Esophagus squamous epithelium (tissue), 5 donors: ENCODE results near the gene TLN1. TPM values are rescaled to one million over a fixed set of nuclear protein-coding genes. Genes with fewer than 3 reads are reported as not detected.
A peak's percentile ranks its signal among the peaks of the same experiment; 100 is the strongest.

Experiments
- DNase-seq: peaks from one replicate; lab custom pipeline; 2025; lab: John Stamatoyannopoulos, UW
- H3K27ac ChIP-seq, 4 donors: fragments of 200-600 bp; sonication (generic); one replicate each; pipeline ENCODE4 v1.5.1; 2016 to 2019; ENCODE audit warnings: mild to moderate bottlenecking in 1 of 4
- H3K27me3 ChIP-seq, 4 donors: fragments of 200-600 bp; sonication (generic); 1 replicate in 3 of 4; 2 replicates in 1 of 4; pipeline versions ENCODE4 v1.5.1 to v1.6.0; 2017 to 2021; ENCODE audit warnings: antibody characterized with exemption in 1 of 4
- H3K36me3 ChIP-seq, 3 donors: fragments of 200-600 bp; sonication (generic); one replicate each; pipeline ENCODE4 v1.5.1; 2016 to 2019
- H3K4me1 ChIP-seq, 3 donors: fragments of 200-600 bp; sonication (generic); one replicate each; pipeline ENCODE4 v1.5.1; 2017 to 2019
- H3K4me3 ChIP-seq, 4 donors: fragments of 200-600 bp; sonication (generic); 1 replicate in 3 of 4; 2 replicates in 1 of 4; pipeline ENCODE4 v1.5.1; 2016 to 2019; ENCODE audit warnings: mild to moderate bottlenecking in 2 of 4, moderate library complexity in 1 of 4
- H3K9me3 ChIP-seq, 3 donors: fragments of 200-600 bp; sonication (generic); one replicate each; pipeline ENCODE4 v1.5.1; 2016 to 2019
- CTCF ChIP-seq, 6 experiments: fragments of 450-650 bp in 4 of 6; fragments of 200-600 bp in 2 of 6; sonication (generic) in 2 of 6; IDR thresholded peaks; one replicate each; pipeline ENCODE4 v1.5.1; 2016 to 2019; ENCODE audit warnings: antibody characterized with exemption in 6 of 6, mild to moderate bottlenecking in 4 of 6, moderate library complexity in 4 of 6
- POLR2A ChIP-seq, 4 donors: fragments of 450-650 bp; IDR thresholded peaks; one replicate each; pipeline ENCODE4 v1.6.1; 2017; ENCODE audit warnings: antibody characterized with exemption in 4 of 4, mild to moderate bottlenecking in 4 of 4, moderate library complexity in 3 of 4
- WGBS, 2 donors: methylation state at CpG; one replicate each; pipeline ENCODE4 v1.1.5; 2018; 5-methylcytosine and 5-hydroxymethylcytosine counted together
- intact Hi-C: fragments of 100-400 bp; cut with DNase I; formaldehyde crosslinking; loops from one replicate; pipeline ENCODE4 v1.15.0; 2022
- total RNA-seq, 4 donors: library from RNA; depleted of rRNA; stranded (reverse); fragments of >200 nt; gene quantifications; one replicate each; pipeline ENCODE4 v1.1.0, GENCODE V29; 2016
- donor health status: DM: yes; HTN: yes; CAD: no.

The TLN1 gene
- total RNA-seq, 4 donors from 2014 or later, result 94.7 to 233 (median 112) TPM

GRCh38 chr9:35774907-35775635 lies 43.1 kb upstream of the TLN1 start:
- DNase-seq, result no peak
- Histone ChIP-seq H3K4me3 (no peak overlapping the region), H3K36me3 (no peaks in the 10 kb centered on the region), H3K9me3 (no peaks in the 10 kb centered on the region), H3K4me1 (peaks cover 0 to 20% (median 7%) of the 10 kb centered on the region in 3 donors), H3K27ac (peak overlapping the region in 1 of 4 donors; percentile 8), H3K27me3 (peaks cover 0 to 29% (median 0%) of the 10 kb centered on the region in 4 donors)
- TF ChIP-seq CTCF (IDR thresholded peaks at IDR 0.05) (no peak), POLR2A (IDR thresholded peaks at IDR 0.05) (no peak)
- WGBS, 2 donors, result 60% methylated on average over 7 of the region's 7 CpGs
- intact Hi-C loops, result no loop called here

GRCh38 chr9:35771943-35772342 lies 39.9 kb upstream of the TLN1 start:
- TF ChIP-seq CTCF (IDR thresholded peaks at IDR 0.05), result no peak
- TF ChIP-seq POLR2A (IDR thresholded peaks at IDR 0.05), result no peak
- DNase-seq, result no peak
- Histone ChIP-seq H3K9me3 (no peaks in the 10 kb centered on the region), H3K27me3 (peaks cover 0 to 42% (median 0%) of the 10 kb centered on the region in 4 donors), H3K27ac (peak overlapping the region in 2 of 4 donors; percentile 46 to 56), H3K36me3 (no peaks in the 10 kb centered on the region), H3K4me1 (peaks cover 0 to 20% (median 7%) of the 10 kb centered on the region in 3 donors), H3K4me3 (no peak overlapping the region)
- intact Hi-C loops, result no loop called here
- 64 to 79% methylated on average over 3 of the region's 3 CpGs for WGBS, 2 donors

- Histone ChIP-seq H3K27ac (peak overlapping the region in 3 of 4 donors; percentile 7 to 56 (median 46)), H3K4me1 (peaks cover 0 to 20% (median 7%) of the 10 kb centered on the region in 3 donors), H3K27me3 (peaks cover 0 to 46% (median 0%) of the 10 kb centered on the region in 4 donors), H3K36me3 (no peaks in the 10 kb centered on the region), H3K9me3 (no peaks in the 10 kb centered on the region), H3K4me3 (no peak overlapping the region)
- intact Hi-C loops, result no loop called here
- no peak for DNase-seq
- TF ChIP-seq CTCF (IDR thresholded peaks at IDR 0.05), result no peak
- TF ChIP-seq POLR2A (IDR thresholded peaks at IDR 0.05), result no peak
- 8 to 44% methylated on average over 1 of the region's 1 CpG for WGBS, 2 donors
Measured at GRCh38 chr9:35771534-35771933, 39.5 kb upstream of the TLN1 start.

GRCh38 chr9:35771075-35771433 lies 39.1 kb upstream of the TLN1 start:
- TF ChIP-seq POLR2A (IDR thresholded peaks at IDR 0.05), result no peak
- no peak for TF ChIP-seq CTCF (IDR thresholded peaks at IDR 0.05)
- no peaks in the 10 kb centered on the region for H3K36me3 ChIP-seq
- DNase-seq, result no peak

GRCh38 chr9:35769763-35770162 lies 37.8 kb upstream of the TLN1 start:
- Histone ChIP-seq H3K4me3 (no peak overlapping the region), H3K9me3 (no peaks in the 10 kb centered on the region), H3K27ac (no peak overlapping the region), H3K27me3 (peaks cover 0 to 64% (median 0%) of the 10 kb centered on the region in 4 donors), H3K36me3 (no peaks in the 10 kb centered on the region), H3K4me1 (peaks cover 0 to 20% (median 7%) of the 10 kb centered on the region in 3 donors)
- no peak for TF ChIP-seq CTCF (IDR thresholded peaks at IDR 0.05)
- TF ChIP-seq POLR2A (IDR thresholded peaks at IDR 0.05), result no peak
- WGBS, 2 donors, result 86 to 90% methylated on average over 1 of the region's 1 CpG
- no peak for DNase-seq
- intact Hi-C loops, result no loop called here

More at GRCh38 chr9:35771075-35771433, 39.1 kb upstream of the TLN1 start:
- Histone ChIP-seq H3K9me3 (no peaks in the 10 kb centered on the region), H3K27ac (peak overlapping the region in 3 of 4 donors; percentile 22 to 56 (median 46)), H3K4me3 (no peak overlapping the region), H3K27me3 (peaks cover 0 to 51% (median 0%) of the 10 kb centered on the region in 4 donors), H3K4me1 (peaks cover 0 to 20% (median 7%) of the 10 kb centered on the region in 3 donors)
- intact Hi-C loops, result no loop called here
- WGBS, 2 donors, result 26 to 39% methylated on average over 4 of the region's 4 CpGs
